ENCODE results near the gene SNAPC4. TPM values are rescaled to one million over a fixed set of nuclear protein-coding genes. Genes with fewer than 3 reads are reported as not detected.

The SNAPC4 gene
- total and polyA plus RNA-seq, 2 of the 8 experiments (the other 6 are each of a cell fraction or from before 2014, with no cell fraction given): 6.9 to 18.1 TPM

DNA sequence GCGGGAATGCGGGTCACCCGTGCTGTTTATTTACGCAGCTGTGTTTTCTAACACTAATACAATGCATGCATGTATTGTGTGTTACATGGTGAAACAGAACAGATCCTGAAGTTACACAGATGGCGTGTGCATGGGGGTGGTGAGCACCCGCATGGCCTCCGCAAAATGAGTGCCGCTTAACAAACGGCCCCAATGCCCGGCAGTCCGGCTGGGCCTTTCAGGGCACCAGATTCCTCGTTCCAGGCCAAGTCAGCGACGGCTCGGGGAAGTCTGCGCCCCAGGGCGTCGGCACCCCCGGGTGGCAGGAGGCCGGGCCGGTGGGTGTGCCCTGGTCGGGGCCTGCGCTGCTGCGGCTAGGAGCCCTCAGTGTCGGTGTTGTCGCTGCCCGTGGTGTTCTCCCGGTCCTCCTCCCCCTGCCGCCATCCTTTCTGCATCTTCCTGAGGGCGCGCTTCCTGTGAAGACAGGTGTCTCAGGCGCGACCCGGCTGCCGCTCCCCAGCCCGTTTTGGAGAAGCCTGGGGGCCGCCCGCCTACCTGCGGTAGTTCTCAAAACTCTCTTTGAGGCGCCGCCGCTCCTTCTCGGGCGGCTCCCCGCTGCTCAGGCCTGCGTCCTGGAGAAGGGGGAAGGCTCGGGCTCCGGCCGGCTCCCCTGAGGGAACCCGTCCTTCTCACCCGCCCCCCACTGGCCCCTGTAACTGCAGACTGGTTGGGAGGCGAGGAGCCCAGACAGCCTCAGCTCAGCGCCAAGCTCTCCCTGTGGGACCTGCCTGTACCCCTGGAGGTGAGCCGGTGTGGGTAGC, 35.8 kb downstream of the SNAPC4 start:
- Histone ChIP-seq H4K91ac (replicated peaks; ENCODE audit: insufficient read length, low read length) (no peak overlapping the region), H3K23ac (ENCODE audit: insufficient read length) (no peak overlapping the region), H3K9me3 (ENCODE audit: insufficient read depth in 2 of 2, low read depth in 1 of 2, low read length in 1 of 2) (peaks cover 0 to 3% of the 10 kb centered on the region in 2 experiments; a peak in 1 of 4 replicates), H3K4me3 (ENCODE audit: extremely low read depth in 1 of 4, insufficient read depth in 2 of 4, low read depth in 3 of 4, low read length in 4 of 4) (peak overlapping the region in 1 of 4 experiments; percentile 97; a peak in 1 of 8 replicates), H4K8ac (ENCODE audit: extremely low read depth, insufficient read depth, low read length) (peak overlapping the region; percentile 59), H3K14ac (ENCODE audit: insufficient read length) (no peak overlapping the region), H4K20me1 (replicated peaks in 1 of 2; ENCODE audit: control insufficient read depth in 1 of 2, insufficient read depth in 2 of 2, low read length in 2 of 2) (peaks cover 3 to 7% of the 10 kb centered on the region in 2 experiments), H4K5ac (ENCODE audit: insufficient read length, low read depth, low read length) (no peak overlapping the region), H3K79me2 (ENCODE audit: control insufficient read depth in 1 of 2, insufficient read depth in 2 of 2, low read length in 2 of 2) (no peaks in the 10 kb centered on the region), H3K4me1 (replicated peaks in 1 of 4; ENCODE audit: control insufficient read depth in 3 of 4, insufficient read depth in 4 of 4, low read length in 3 of 4) (peaks cover 0 to 8% (median under 1%) of the 10 kb centered on the region in 4 experiments; a peak in 3 of 7 replicates), H3K27ac (ENCODE audit: low read depth, low read length) (no peak overlapping the region), H2BK12ac (ENCODE audit: low read depth, low read length) (no peak overlapping the region), H3K4ac (replicated peaks; ENCODE audit: insufficient read length, low read depth, low read length) (no peak overlapping the region), H2BK20ac (ENCODE audit: low read length) (no peak overlapping the region), H3K79me1 (ENCODE audit: low read depth, low read length) (peaks cover 3% of the 10 kb centered on the region), H3K18ac (ENCODE audit: extremely low read depth, low read length) (no peak overlapping the region), H3K27me3 (replicated peaks in 1 of 4; ENCODE audit: control insufficient read depth in 3 of 4, extremely low read depth in 1 of 4, insufficient read depth in 3 of 4, low read length in 3 of 4) (peaks cover 0 to 2% (median 0%) of the 10 kb centered on the region in 4 experiments; a peak in 2 of 7 replicates), H2BK120ac (replicated peaks; ENCODE audit: low read depth, low read length) (no peak overlapping the region), H3K23me2 (ENCODE audit: low read depth, low read length) (no peaks in the 10 kb centered on the region; the same call in 1 of the 2 replicates), H3K9ac (replicated peaks in 1 of 4; ENCODE audit: extremely low read depth in 1 of 4, low read depth in 3 of 4, low read length in 3 of 4) (no peak overlapping the region), H2AFZ (ENCODE audit: low read length) (no peak overlapping the region), H2BK15ac (ENCODE audit: low read length) (peak overlapping the region; percentile 19; the same call in 1 of the 2 replicates), H3K4me2 (ENCODE audit: insufficient read depth in 1 of 2, low read depth in 2 of 2, low read length in 2 of 2) (peak overlapping the region; percentile 4 to 69), H2AK5ac (ENCODE audit: low read depth, low read length) (no peak overlapping the region), H3K36me3 (ENCODE audit: control insufficient read depth in 2 of 4, insufficient read depth in 4 of 4, low read length in 3 of 4) (peaks cover 0 to 2% (median 0%) of the 10 kb centered on the region in 4 experiments; a peak in 1 of 8 replicates), H2BK5ac (ENCODE audit: low read depth, low read length) (no peak overlapping the region), H3K56ac (replicated peaks; ENCODE audit: insufficient read length, low read depth, low read length) (no peak overlapping the region)
- DNase-seq (ENCODE audit: low read depth in 1 of 2, low spot score in 2 of 2) (no peak), FAIRE-seq (no peak)
- 82% methylated on average over 36 of the region's 54 CpGs; no CpG with 5 or more reads in 1 of the 2 experiments for WGBS, 2 experiments (ENCODE audit: extremely low coverage in 1 of 2, insufficient coverage in 1 of 2, insufficient read length in 1 of 2, insufficient replicate concordance in 2 of 2, low coverage in 1 of 2, low lambda C conversion rate in 2 of 2, missing lambda C conversion rate in 1 of 2)
- POLR2A ChIA-PET (ENCODE audit: partially characterized antibody): interaction anchor here (0.5 to 15.8 kb wide), 15 partner anchors 9 to 961 kb away, joined by 3 to 137 read pairs (median 4); partner anchors contain the start of genes CARD9 and SNAPC4
- CTCF ChIA-PET (ENCODE audit: partially characterized antibody): interaction anchor here (0.7 to 7.1 kb wide), 25 partner anchors 8 to 586 kb away, joined by 3 to 80 read pairs (median 5); partner anchors contain the start of gene CARD9
